ENCODE data around the gene METTL22. TPM values are rescaled to one million over a fixed set of nuclear protein-coding genes. Genes with fewer than 3 reads are reported as not detected.

METTL22 gene
- total and polyA plus RNA-seq, 2 donors from 2014 or later = 12.0 to 26.2 TPM

- Histone ChIP-seq H3K27ac (ENCODE audit: low read depth in 2 of 2, low read length in 2 of 2) (no peak overlapping the region), H3K9ac (ENCODE audit: low read length in 3 of 3) (no peak overlapping the region), H3K36me3 (ENCODE audit: control insufficient read depth in 2 of 3, insufficient read depth in 3 of 3, low read length in 3 of 3) (no peaks in the 10 kb centered on the region), H3K27me3 (ENCODE audit: control insufficient read depth, insufficient read depth, low read length) (no peaks in the 10 kb centered on the region), H3K4me1 (ENCODE audit: control insufficient read depth in 2 of 3, insufficient read depth in 2 of 3, low read depth in 1 of 3, low read length in 3 of 3) (no peaks in the 10 kb centered on the region), H3K9me3 (ENCODE audit: control insufficient read depth in 2 of 3, insufficient read depth in 1 of 3, low read length in 3 of 3) (no peaks in the 10 kb centered on the region), H3K4me3 (ENCODE audit: low read length in 3 of 3) (no peak overlapping the region)
- FAIRE-seq (no peak), DNase-seq (no peak)
- intact Hi-C loops (cut with DNase I) = no loop called here
- TF ChIP-seq CTCF (IDR thresholded peaks at IDR 0.05; ENCODE audit: borderline replicate concordance, extremely low read depth, insufficient read depth) = no peak
These were observed 38.3 kb upstream of the METTL22 start for GRCh38 chr16:8583199-8583598.

DNA sequence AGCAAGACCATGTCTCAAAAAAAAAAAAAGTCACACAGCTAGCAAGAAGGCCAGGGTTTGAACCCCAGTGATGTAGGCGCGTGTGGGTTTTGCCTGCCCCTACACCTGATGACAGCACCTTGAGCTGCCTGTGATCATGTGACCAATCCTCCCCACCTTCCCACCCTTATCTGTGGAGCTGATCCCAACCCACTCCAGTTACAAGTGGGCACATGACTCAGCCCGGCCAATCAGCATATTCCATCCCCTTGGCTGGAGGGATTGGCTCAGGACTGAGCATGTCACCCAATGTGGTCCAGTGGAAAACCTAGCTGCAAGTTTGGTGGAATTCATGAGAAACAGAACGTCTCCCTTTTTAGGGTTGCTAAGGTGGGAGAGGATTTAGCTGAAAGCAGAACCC, 37.8 kb upstream of the METTL22 start:
- DNase-seq = no peak
- FAIRE-seq = no peak
- Histone ChIP-seq H3K9ac (ENCODE audit: low read length in 3 of 3) (no peak overlapping the region), H3K4me3 (ENCODE audit: low read length in 3 of 3) (no peak overlapping the region), H3K27me3 (ENCODE audit: control insufficient read depth, insufficient read depth, low read length) (peaks cover 3% of the 10 kb centered on the region), H3K27ac (ENCODE audit: low read depth in 2 of 2, low read length in 2 of 2) (no peak overlapping the region), H3K36me3 (ENCODE audit: control insufficient read depth in 2 of 3, insufficient read depth in 3 of 3, low read length in 3 of 3) (no peaks in the 10 kb centered on the region), H3K9me3 (ENCODE audit: control insufficient read depth in 2 of 3, insufficient read depth in 1 of 3, low read length in 3 of 3) (no peaks in the 10 kb centered on the region), H3K4me1 (ENCODE audit: control insufficient read depth in 2 of 3, insufficient read depth in 2 of 3, low read depth in 1 of 3, low read length in 3 of 3) (no peaks in the 10 kb centered on the region)
- TF ChIP-seq CTCF (IDR thresholded peaks at IDR 0.05; ENCODE audit: borderline replicate concordance, extremely low read depth, insufficient read depth) = no peak
- intact Hi-C loops (cut with DNase I) = no loop called here

GRCh38 chr16:8585041-8585440, 36.5 kb upstream of the METTL22 start:
- no peak for FAIRE-seq
- no peak overlapping the region for H3K4me3 ChIP-seq (ENCODE audit: low read length in 3 of 3)
- peaks cover 10% of the 10 kb centered on the region for H3K27me3 ChIP-seq (ENCODE audit: control insufficient read depth, insufficient read depth, low read length)
- DNase-seq = no peak
- intact Hi-C loops (cut with DNase I) = no loop called here
- TF ChIP-seq CTCF (IDR thresholded peaks at IDR 0.05; ENCODE audit: borderline replicate concordance, extremely low read depth, insufficient read depth) = no peak
- H3K9me3 ChIP-seq (ENCODE audit: control insufficient read depth in 2 of 3, insufficient read depth in 1 of 3, low read length in 3 of 3) = no peaks in the 10 kb centered on the region
- no peaks in the 10 kb centered on the region for H3K36me3 ChIP-seq (ENCODE audit: control insufficient read depth in 2 of 3, insufficient read depth in 3 of 3, low read length in 3 of 3)
- H3K27ac ChIP-seq (ENCODE audit: low read depth in 2 of 2, low read length in 2 of 2) = no peak overlapping the region
- H3K9ac ChIP-seq (ENCODE audit: low read length in 3 of 3) = no peak overlapping the region
- no peaks in the 10 kb centered on the region for H3K4me1 ChIP-seq (ENCODE audit: control insufficient read depth in 2 of 3, insufficient read depth in 2 of 3, low read depth in 1 of 3, low read length in 3 of 3)

DNA sequence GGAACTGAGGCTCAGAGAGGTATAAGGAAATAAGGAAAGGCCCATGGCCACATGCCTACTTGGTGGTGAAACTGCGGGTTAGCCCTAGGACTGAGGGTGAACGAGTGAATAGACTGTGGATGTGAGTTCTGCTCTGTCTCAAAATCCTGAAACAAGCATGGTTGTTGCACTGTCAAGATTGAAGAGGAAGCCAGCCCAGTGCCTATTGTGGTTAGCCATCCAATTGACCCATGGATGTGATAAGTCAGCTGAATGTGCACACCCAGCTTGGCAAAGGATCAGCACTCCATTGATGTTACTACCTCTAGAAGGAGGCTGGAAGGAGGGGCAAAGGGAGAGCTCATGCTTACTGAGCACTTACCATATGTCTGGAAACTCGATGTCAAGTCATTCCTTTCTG, 35.6 kb upstream of the METTL22 start:
- Histone ChIP-seq H3K9ac (ENCODE audit: low read length in 3 of 3) (no peak overlapping the region), H3K36me3 (ENCODE audit: control insufficient read depth in 2 of 3, insufficient read depth in 3 of 3, low read length in 3 of 3) (no peaks in the 10 kb centered on the region), H3K9me3 (ENCODE audit: control insufficient read depth in 2 of 3, insufficient read depth in 1 of 3, low read length in 3 of 3) (no peaks in the 10 kb centered on the region), H3K27me3 (ENCODE audit: control insufficient read depth, insufficient read depth, low read length) (peaks cover 16% of the 10 kb centered on the region), H3K4me3 (ENCODE audit: low read length in 3 of 3) (no peak overlapping the region), H3K4me1 (ENCODE audit: control insufficient read depth in 2 of 3, insufficient read depth in 2 of 3, low read depth in 1 of 3, low read length in 3 of 3) (no peaks in the 10 kb centered on the region), H3K27ac (ENCODE audit: low read depth in 2 of 2, low read length in 2 of 2) (no peak overlapping the region)
- FAIRE-seq (no peak), DNase-seq (no peak)
- no peak for TF ChIP-seq CTCF (IDR thresholded peaks at IDR 0.05; ENCODE audit: borderline replicate concordance, extremely low read depth, insufficient read depth)
- intact Hi-C loops (cut with DNase I) = no loop called here
